GM21723 (cell line): ENCODE data around the gene TOR2A.
"Not testable (repeated sequence)": the region's sequence is repeated elsewhere in the genome, so short reads cannot be mapped to it uniquely, and the experiment has no call there.

Experiments
- ATAC-seq: cut with Tn5 transposase; IDR thresholded peaks from one replicate; pipeline ENCODE4 v1.9.1; 2021; ENCODE audit warnings: mild to moderate bottlenecking, moderate library complexity; ENCODE audit not compliant: unreplicated experiment

Gene TOR2A

GRCh38 chr9:127734747-127735529, at the start of gene TOR2A:
TSS of gene TOR2A (minus strand) at chr9:127735294. CDS start at chr9:127735270, 24 bp downstream.
- ATAC-seq, result peak; percentile 83

GRCh38 chr9:127783111-127784008, 48.3 kb upstream of the TOR2A start:
- no peak for ATAC-seq

- no peak for ATAC-seq
Observed at GRCh38 chr9:127781806-127782205, 46.7 kb upstream of the TOR2A start.

GRCh38 chr9:127780909-127781308, 45.8 kb upstream of the TOR2A start:
- not testable (repeated sequence) for ATAC-seq

- no peak for ATAC-seq
Observed at GRCh38 chr9:127780126-127780885, 45.2 kb upstream of the TOR2A start.

- ATAC-seq, result peak; percentile 53
Observed at GRCh38 chr9:127779136-127779981, 44.3 kb upstream of the TOR2A start.

- peak; percentile 42 for ATAC-seq
Observed at GRCh38 chr9:127778280-127779135, 43.4 kb upstream of the TOR2A start, which contains the start of gene SH2D3C. TSS of gene SH2D3C (minus strand) at chr9:127778666. CDS start at chr9:127778627, 39 bp downstream.

- no peak for ATAC-seq
Observed at GRCh38 chr9:127777368-127777980, 42.4 kb upstream of the TOR2A start.

- no peak for ATAC-seq
Observed at GRCh38 chr9:127776924-127777289, 41.8 kb upstream of the TOR2A start.

GRCh38 chr9:127776195-127776923, 41.3 kb upstream of the TOR2A start:
- ATAC-seq, result no peak

GRCh38 chr9:127773981-127774380, 38.9 kb upstream of the TOR2A start:
- ATAC-seq, result no peak

GRCh38 chr9:127773272-127773671, 38.2 kb upstream of the TOR2A start:
- no peak for ATAC-seq

- ATAC-seq, result no peak
Observed at GRCh38 chr9:127772603-127773002, 37.5 kb upstream of the TOR2A start.

GRCh38 chr9:127771570-127772189, 36.6 kb upstream of the TOR2A start:
- no peak for ATAC-seq

- peak; percentile 81 for ATAC-seq
Observed at GRCh38 chr9:127770905-127771569, 35.9 kb upstream of the TOR2A start.

- no peak for ATAC-seq
Observed at GRCh38 chr9:127770583-127770904, 35.5 kb upstream of the TOR2A start.

- ATAC-seq, result no peak
Observed at GRCh38 chr9:127769929-127770582, 35.0 kb upstream of the TOR2A start.
